Brain microvascular endothelial cell (primary cell): Measurements from ENCODE around the gene C4A.
A peak's percentile ranks its signal among the peaks of the same experiment; 100 is the strongest.

Experiments
- DNase-seq: peaks from one replicate; pipeline ENCODE4 v3.0.0-alpha.2; 2020
- H3K27ac ChIP-seq: fragments of 250-450 bp; sonication (Bioruptor Pico); 2 replicates; pipeline ENCODE4 v1.5.1; 2020; ENCODE audit warnings: mild to moderate bottlenecking, moderate library complexity
- H3K27me3 ChIP-seq: fragments of 250-450 bp; sonication (Bioruptor Pico); replicated peaks from 2 replicates; pipeline ENCODE4 v1.5.1; 2020; ENCODE audit warnings: mild to moderate bottlenecking
- H3K36me3 ChIP-seq: fragments of 250-450 bp; sonication (Bioruptor Pico); replicated peaks from 2 replicates; pipeline ENCODE4 v1.5.1; 2020; ENCODE audit warnings: mild to moderate bottlenecking
- H3K4me3 ChIP-seq: 2 replicates; pipeline ENCODE4 v1.5.1; 2011; ENCODE audit warnings: low read depth, mild to moderate bottlenecking, control low read depth, low read length, moderate library complexity
- CTCF ChIP-seq: IDR thresholded peaks from 2 replicates; pipeline ENCODE4 v1.5.1; 2011; ENCODE audit warnings: low read depth, mild to moderate bottlenecking, moderate library complexity, low read length, control low read depth, inconsistent platforms; ENCODE audit errors: missing control alignments
- in situ Hi-C: cut with HindIII; loops from 2 replicates; pipeline ENCODE4 v1.10.0; 2017; ENCODE audit warnings: low sequenced_read_pairs, low pct_ligation_motif_present

C4A gene

GRCh38 chr6:31948306-31948705 is 33.6 kb upstream of the C4A start:
- no peak for TF ChIP-seq CTCF
- in situ Hi-C loops = no loop called here
- Histone ChIP-seq H3K27ac (no peak overlapping the region), H3K36me3 (peaks cover 22% of the 10 kb centered on the region), H3K27me3 (no peaks in the 10 kb centered on the region), H3K4me3 (no peak overlapping the region)
- DNase-seq = no peak

- in situ Hi-C loops = no loop called here
- peak; percentile 30 for DNase-seq
- Histone ChIP-seq H3K27ac (no peak overlapping the region), H3K4me3 (no peak overlapping the region), H3K27me3 (no peaks in the 10 kb centered on the region), H3K36me3 (peaks cover 28% of the 10 kb centered on the region)
- TF ChIP-seq CTCF = no peak
Observed at GRCh38 chr6:31948753-31949413, 33.0 kb upstream of the C4A start.

- no peak for TF ChIP-seq CTCF
- DNase-seq = no peak
- H3K4me3 ChIP-seq = no peak overlapping the region
- H3K36me3 ChIP-seq = peaks cover 40% of the 10 kb centered on the region
- no peak overlapping the region for H3K27ac ChIP-seq
- H3K27me3 ChIP-seq = no peaks in the 10 kb centered on the region
- in situ Hi-C loops = no loop called here
Observed at GRCh38 chr6:31949926-31950548, 31.8 kb upstream of the C4A start.

GRCh38 chr6:31952140-31952805 is 29.6 kb upstream of the C4A start:
- DNase-seq = peak; percentile 46
- Histone ChIP-seq H3K36me3 (peaks cover 50% of the 10 kb centered on the region), H3K4me3 (no peak overlapping the region), H3K27me3 (no peaks in the 10 kb centered on the region), H3K27ac (no peak overlapping the region)
- TF ChIP-seq CTCF = peak; percentile 95
- in situ Hi-C loops = no loop called here

GRCh38 chr6:31952890-31953289 is 29.0 kb upstream of the C4A start:
- no peak for DNase-seq
- H3K4me3 ChIP-seq = no peak overlapping the region
- H3K27me3 ChIP-seq = no peaks in the 10 kb centered on the region
- H3K27ac ChIP-seq = no peak overlapping the region
- H3K36me3 ChIP-seq = peaks cover 50% of the 10 kb centered on the region
- in situ Hi-C loops = no loop called here
- TF ChIP-seq CTCF = no peak

- Histone ChIP-seq H3K27me3 (no peaks in the 10 kb centered on the region), H3K4me3 (no peak overlapping the region), H3K27ac (no peak overlapping the region), H3K36me3 (peaks cover 50% of the 10 kb centered on the region)
- in situ Hi-C loops = no loop called here
- TF ChIP-seq CTCF = no peak
- DNase-seq = no peak
Observed at GRCh38 chr6:31954511-31954910, 27.3 kb upstream of the C4A start.
